GM19035 (cell line): ENCODE data around the gene FOXG1.

ENCODE experiments used
- ATAC-seq: cut with Tn5 transposase; IDR thresholded peaks from one replicate; pipeline ENCODE4 v1.9.1; 2021; ENCODE audit not compliant: unreplicated experiment

FOXG1 gene

GRCh38 chr14:28761438-28762291, 4.9 kb upstream of the FOXG1 start:
- ATAC-seq, result no peak

GRCh38 chr14:28762303-28762954, 4.2 kb upstream of the FOXG1 start:
- ATAC-seq, result no peak

DNA sequence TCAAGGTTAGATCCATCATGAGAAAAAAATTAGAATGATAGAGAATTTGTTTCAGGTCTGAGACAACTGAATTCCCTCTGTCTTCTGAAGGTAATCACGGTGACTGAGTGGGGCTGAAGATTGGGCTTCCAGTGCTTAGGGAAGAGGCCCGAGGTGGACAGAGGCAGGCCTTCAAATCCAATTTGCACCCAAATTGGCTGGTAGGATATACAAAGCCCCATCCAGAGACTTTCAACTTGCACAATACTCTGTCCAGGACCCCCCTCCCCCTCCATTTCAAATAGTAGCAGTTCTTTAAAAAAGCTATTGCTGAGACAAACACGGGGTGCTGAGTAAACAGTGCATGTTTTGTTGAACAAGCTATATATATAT, 3.6 kb upstream of the FOXG1 start:
- ATAC-seq, result no peak

- no peak for ATAC-seq
These were observed 2.8 kb upstream of the FOXG1 start for GRCh38 chr14:28763751-28764256.

DNA sequence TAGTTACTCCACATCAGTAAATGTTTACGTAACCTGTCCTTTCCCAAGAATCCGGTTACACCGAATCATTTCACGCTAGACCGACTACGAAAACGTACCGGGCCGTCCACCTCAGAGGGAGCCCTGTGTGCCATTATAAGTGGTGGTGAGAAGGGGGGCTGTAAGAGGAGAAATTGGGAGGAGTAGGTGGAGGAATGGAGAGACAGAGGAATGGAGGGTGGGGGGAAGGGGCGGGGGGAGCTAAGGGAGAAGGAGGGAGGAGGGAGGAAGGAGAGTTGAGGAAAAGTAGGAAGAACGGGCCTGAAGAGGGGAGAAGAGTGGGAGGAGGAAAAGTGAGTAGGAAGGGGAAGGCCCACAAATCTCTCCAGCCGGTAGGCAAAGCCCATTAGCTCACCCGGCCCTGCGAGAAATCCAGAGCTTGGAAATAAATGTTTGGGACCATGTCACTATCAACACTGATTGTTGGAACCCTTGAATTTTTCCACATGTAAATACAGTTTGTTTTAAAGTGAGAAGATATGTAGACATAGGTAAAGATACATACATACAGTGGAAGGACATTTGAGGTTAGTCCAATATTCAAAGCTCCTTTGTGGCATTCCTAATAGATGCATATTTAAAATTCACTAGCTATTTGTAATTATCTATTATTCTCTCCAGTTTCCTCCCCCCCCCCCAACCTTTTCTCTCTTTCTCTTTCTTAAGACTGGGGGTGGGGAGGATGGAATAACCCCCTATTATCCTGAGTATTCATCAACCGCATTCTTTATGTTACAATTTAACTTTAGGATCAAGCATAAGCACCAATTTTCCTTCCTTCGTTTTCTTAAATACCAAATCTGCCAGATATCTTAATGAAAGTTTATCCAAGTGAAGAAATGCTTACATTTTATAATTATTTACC, 2.1 kb upstream of the FOXG1 start:
- ATAC-seq, result no peak

GRCh38 chr14:28765169-28765830, 1.3 kb upstream of the FOXG1 start:
- ATAC-seq, result no peak

DNA sequence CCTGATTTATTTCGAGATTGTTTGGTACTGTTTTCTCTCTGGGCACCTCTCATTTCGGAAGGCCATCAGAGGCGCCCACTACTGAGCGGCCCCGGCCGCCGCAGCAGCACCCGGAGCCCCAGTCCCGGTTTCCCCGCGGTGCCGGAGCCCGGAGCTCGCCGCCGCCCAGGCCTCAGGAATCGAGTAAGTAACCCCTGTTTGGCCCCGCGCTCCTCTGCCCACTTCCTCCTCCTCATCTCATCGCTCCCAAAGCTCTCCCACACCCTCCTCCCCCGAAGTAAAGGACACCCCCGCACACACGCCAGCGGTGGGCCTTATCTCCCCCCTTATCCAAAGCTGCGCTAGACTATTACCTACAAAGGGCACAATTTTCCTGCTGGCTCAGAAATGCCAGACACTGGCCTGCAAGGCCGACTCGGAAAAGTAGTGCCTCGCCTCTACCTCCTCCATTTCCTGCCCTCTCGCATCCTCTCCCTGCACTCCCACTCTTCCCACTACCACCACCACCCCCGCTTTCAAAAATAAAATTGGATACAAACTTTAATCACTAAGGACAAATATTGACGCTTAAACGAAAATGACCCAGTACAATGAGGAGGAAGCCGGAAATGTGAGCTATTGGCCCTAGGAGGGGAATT, 637 bp upstream of the FOXG1 start:
- ATAC-seq, result no peak

- ATAC-seq, result no peak
These were observed 654 bp downstream of the FOXG1 start for GRCh38 chr14:28767030-28767852.

DNA sequence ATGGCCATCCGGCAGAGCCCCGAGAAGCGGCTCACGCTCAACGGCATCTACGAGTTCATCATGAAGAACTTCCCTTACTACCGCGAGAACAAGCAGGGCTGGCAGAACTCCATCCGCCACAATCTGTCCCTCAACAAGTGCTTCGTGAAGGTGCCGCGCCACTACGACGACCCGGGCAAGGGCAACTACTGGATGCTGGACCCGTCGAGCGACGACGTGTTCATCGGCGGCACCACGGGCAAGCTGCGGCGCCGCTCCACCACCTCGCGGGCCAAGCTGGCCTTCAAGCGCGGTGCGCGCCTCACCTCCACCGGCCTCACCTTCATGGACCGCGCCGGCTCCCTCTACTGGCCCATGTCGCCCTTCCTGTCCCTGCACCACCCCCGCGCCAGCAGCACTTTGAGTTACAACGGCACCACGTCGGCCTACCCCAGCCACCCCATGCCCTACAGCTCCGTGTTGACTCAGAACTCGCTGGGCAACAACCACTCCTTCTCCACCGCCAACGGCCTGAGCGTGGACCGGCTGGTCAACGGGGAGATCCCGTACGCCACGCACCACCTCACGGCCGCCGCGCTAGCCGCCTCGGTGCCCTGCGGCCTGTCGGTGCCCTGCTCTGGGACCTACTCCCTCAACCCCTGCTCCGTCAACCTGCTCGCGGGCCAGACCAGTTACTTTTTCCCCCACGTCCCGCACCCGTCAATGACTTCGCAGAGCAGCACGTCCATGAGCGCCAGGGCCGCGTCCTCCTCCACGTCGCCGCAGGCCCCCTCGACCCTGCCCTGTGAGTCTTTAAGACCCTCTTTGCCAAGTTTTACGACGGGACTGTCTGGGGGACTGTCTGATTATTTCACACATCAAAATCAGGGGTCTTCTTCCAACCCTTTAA, 1.5 kb downstream of the FOXG1 start:
- ATAC-seq, result no peak

DNA sequence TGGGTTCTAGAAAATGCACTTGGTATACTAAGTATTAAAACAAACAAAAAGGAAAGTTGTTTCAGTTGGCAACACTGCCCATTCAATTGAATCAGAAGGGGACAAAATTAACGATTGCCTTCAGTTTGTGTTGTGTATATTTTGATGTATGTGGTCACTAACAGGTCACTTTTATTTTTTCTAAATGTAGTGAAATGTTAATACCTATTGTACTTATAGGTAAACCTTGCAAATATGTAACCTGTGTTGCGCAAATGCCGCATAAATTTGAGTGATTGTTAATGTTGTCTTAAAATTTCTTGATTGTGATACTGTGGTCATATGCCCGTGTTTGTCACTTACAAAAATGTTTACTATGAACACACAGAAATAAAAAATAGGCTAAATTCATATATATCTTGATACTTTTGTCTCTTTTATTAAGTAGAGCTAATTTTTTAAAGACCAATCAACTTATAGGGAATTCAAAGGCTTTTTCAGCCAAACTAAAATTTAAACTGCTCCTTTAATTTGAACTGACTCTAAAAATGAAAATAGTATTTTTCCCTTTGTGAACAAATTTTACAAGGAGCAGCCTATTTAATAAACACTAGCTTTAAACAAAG, 2.8 kb downstream of the FOXG1 start:
- no peak for ATAC-seq

GRCh38 chr14:28770061-28770460, 3.5 kb downstream of the FOXG1 start:
- ATAC-seq, result no peak

- ATAC-seq, result no peak
These were observed 4.0 kb downstream of the FOXG1 start for GRCh38 chr14:28770630-28771029.

DNA sequence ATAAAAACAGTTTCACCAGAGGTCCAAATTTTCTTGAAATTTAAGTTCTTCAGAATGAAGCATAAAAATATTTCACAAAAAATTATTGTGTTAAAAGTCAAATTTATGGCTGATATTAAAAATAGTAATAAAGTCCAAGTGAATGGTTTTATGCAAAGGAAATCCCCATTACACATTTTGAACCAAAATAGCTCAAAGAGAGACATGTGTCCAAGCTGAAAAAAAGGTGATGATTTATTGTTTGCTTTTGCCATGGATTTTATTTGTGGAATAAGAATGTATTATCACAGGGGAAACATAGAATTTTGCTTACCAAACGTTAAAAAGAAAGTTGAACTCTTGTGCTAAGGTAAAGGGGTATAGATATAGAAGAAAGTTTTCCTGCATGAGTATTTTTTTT, 4.6 kb downstream of the FOXG1 start:
- ATAC-seq, result no peak

- no peak for ATAC-seq
These were observed 6.0 kb downstream of the FOXG1 start for GRCh38 chr14:28772613-28773012.

DNA sequence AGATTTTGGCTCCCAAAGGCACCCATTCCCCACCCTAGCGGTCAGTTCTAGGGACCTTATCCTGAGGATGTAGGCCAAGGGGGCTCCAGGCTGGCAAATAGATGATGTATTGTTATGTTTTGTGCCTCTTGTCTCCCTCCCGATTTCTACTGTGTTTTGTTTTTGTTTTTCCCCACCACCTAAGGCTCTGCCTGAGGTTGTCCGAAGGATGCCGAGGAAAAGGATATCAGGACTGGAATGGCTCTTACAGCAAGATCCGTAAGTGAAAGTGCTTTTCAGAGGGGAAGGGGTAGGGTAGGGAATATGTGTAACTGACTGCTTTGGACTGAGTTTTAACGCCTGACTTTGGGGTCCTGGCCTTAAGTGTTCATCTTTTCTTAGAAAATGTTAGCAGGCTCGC, 6.6 kb downstream of the FOXG1 start:
- no peak for ATAC-seq

- ATAC-seq, result no peak
These were observed 7.5 kb downstream of the FOXG1 start for GRCh38 chr14:28773861-28774691.
